ENCODE measurements around the gene ATP8B3.

ATP8B3 gene

DNA sequence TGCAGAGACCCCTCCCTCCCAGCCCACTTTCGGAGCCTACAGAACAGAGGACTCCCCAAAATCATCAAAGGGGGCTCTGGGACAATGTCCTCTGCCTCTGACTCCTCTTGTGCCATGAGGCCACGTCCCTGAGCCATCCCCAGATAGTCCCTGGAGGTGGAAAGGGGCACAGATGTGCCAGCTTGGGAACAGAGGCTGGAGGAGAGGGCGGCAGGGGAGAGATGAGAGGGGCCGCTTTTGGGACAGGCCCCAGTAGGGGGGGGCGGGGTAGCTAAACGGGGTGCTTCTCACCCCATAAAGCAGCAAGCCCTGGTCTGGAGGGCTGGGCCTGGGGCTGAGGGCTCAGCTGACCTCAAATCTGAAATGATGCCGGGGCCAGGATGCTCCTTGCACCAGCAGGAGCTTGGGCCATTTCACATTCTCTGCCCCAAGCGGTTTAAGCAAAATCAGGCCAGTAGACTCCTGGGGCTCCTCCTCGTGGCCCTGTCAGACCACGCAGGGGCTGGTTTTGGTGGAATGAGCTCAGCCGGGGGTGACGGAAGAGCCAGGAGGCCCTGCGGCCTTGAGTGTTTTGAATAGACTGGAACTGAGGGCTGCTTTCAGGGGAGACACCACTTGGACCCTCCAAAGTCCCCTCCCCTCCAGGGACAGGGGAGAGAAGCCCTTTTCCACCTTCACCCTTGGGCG lies 31.7 kb downstream of the ATP8B3 start:
- peak; percentile 30 to 43 for DNase-seq (ENCODE audit: low read depth in 2 of 2)
- no peak overlapping the region for H3K4me3 ChIP-seq (replicated peaks in 1 of 2; ENCODE audit: low read depth in 2 of 2, low read length in 2 of 2)
- no peak for TF ChIP-seq CTCF (IDR thresholded peaks at IDR 0.05; ENCODE audit: low read depth, low read length)

DNA sequence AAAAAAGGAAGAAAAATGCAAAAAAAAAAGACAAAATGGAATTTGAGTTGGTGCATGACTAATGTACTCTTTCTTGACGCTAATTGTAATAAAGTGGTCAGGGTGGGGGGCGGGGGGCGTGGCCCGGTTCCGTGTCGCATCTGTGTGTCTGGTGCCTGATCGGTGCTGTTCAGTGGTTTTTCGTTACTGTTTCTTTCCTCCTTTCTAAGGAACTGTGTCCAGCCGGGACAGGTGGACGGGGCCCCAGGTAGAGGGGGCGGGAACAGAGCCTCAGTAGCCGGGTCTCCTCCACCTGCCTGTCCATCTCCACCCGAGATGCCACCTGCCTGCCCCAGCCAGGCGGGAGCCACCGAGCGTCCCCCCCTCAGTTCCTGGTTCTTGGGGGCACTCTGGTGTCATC lies 32.5 kb downstream of the ATP8B3 start:
- H3K4me3 ChIP-seq (replicated peaks in 1 of 2; ENCODE audit: low read depth in 2 of 2, low read length in 2 of 2) = no peak overlapping the region
- DNase-seq (ENCODE audit: low read depth in 2 of 2) = no peak
- TF ChIP-seq CTCF (IDR thresholded peaks at IDR 0.05; ENCODE audit: low read depth, low read length) = no peak

- no peak overlapping the region for H3K4me3 ChIP-seq (replicated peaks in 1 of 2; ENCODE audit: low read depth in 2 of 2, low read length in 2 of 2)
- DNase-seq (ENCODE audit: low read depth in 2 of 2) = no peak
- no peak for TF ChIP-seq CTCF (IDR thresholded peaks at IDR 0.05; ENCODE audit: low read depth, low read length)
Observed at GRCh38 chr19:1777149-1777548, 34.9 kb downstream of the ATP8B3 start.

DNA sequence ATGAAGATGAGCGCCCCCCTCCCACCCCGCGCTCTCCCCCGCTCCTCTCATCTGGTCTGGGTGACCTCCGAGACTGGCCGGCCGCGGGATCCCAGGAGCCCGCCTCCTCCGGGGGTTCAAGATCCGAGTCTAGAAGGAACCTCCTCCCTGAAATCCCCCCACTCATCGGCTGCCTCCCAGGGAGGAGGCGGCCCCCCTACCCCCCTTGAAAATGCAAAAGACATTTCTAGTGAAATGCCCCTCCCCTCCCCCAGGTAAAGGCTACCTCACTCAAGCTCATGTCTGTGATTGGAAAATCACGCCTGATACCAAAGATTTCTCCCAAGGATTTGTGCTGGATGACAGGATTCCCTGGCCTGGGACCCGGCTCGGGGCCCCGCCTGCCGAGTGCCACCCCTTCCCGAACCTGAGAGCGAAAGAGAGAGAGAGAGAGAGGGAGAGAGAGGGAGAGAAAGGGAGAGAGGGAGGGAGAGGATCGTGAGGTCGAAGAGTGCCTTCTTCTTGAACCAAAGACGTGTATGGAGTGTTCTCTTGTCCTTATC lies 35.4 kb downstream of the ATP8B3 start:
- TF ChIP-seq CTCF (IDR thresholded peaks at IDR 0.05; ENCODE audit: low read depth, low read length) = no peak
- no peak overlapping the region for H3K4me3 ChIP-seq (replicated peaks in 1 of 2; ENCODE audit: low read depth in 2 of 2, low read length in 2 of 2)
- no peak for DNase-seq (ENCODE audit: low read depth in 2 of 2)

- TF ChIP-seq CTCF (IDR thresholded peaks at IDR 0.05; ENCODE audit: low read depth, low read length) = no peak
- no peak for DNase-seq (ENCODE audit: low read depth in 2 of 2)
- no peak overlapping the region for H3K4me3 ChIP-seq (replicated peaks in 1 of 2; ENCODE audit: low read depth in 2 of 2, low read length in 2 of 2)
Observed at GRCh38 chr19:1775951-1776605, 36.0 kb downstream of the ATP8B3 start.

- peak; percentile 49 for TF ChIP-seq CTCF (IDR thresholded peaks at IDR 0.05; ENCODE audit: low read depth, low read length)
- no peak overlapping the region for H3K4me3 ChIP-seq (replicated peaks in 1 of 2; ENCODE audit: low read depth in 2 of 2, low read length in 2 of 2)
- DNase-seq (ENCODE audit: low read depth in 2 of 2) = peak; percentile 33 to 54
Observed at GRCh38 chr19:1774989-1775772, 36.9 kb downstream of the ATP8B3 start.
